ENCODE results near the gene WTIP.
"Not testable (repeated sequence)": the region's sequence is repeated elsewhere in the genome, so short reads cannot be mapped to it uniquely, and the experiment has no call there.

Gene WTIP

GRCh38 chr19:34502582-34503411 is 21.2 kb downstream of the WTIP start:
- no peak for DNase-seq (ENCODE audit: low read depth in 2 of 2, low spot score in 1 of 2)

- DNase-seq (ENCODE audit: low read depth in 2 of 2, low spot score in 1 of 2) = no peak
Measured at GRCh38 chr19:34503531-34504272, 22.1 kb downstream of the WTIP start.

GRCh38 chr19:34504273-34504808 is 22.8 kb downstream of the WTIP start:
- DNase-seq (ENCODE audit: low read depth in 2 of 2, low spot score in 1 of 2) = no peak

- no peak for DNase-seq (ENCODE audit: low read depth in 2 of 2, low spot score in 1 of 2)
Measured at GRCh38 chr19:34504809-34505291, 23.3 kb downstream of the WTIP start.

- DNase-seq (ENCODE audit: low read depth in 2 of 2, low spot score in 1 of 2) = no peak
Measured at GRCh38 chr19:34505321-34506025, 23.9 kb downstream of the WTIP start.

- no peak for DNase-seq (ENCODE audit: low read depth in 2 of 2, low spot score in 1 of 2)
Measured at GRCh38 chr19:34506026-34506370, 24.4 kb downstream of the WTIP start.

GRCh38 chr19:34507414-34508067 is 26.0 kb downstream of the WTIP start:
- no peak for DNase-seq (ENCODE audit: low read depth in 2 of 2, low spot score in 1 of 2)

GRCh38 chr19:34508540-34508939 is 27.0 kb downstream of the WTIP start:
- DNase-seq (ENCODE audit: low read depth in 2 of 2, low spot score in 1 of 2) = no peak

- not testable (repeated sequence) for DNase-seq (ENCODE audit: low read depth in 2 of 2, low spot score in 1 of 2)
Measured at GRCh38 chr19:34510904-34511303, 29.3 kb downstream of the WTIP start.

- no peak for DNase-seq (ENCODE audit: low read depth in 2 of 2, low spot score in 1 of 2)
Measured at GRCh38 chr19:34512254-34512822, 30.8 kb downstream of the WTIP start.

- no peak for DNase-seq (ENCODE audit: low read depth in 2 of 2, low spot score in 1 of 2)
Measured at GRCh38 chr19:34513767-34514166, 32.2 kb downstream of the WTIP start.

GRCh38 chr19:34519602-34520001 is 38.0 kb downstream of the WTIP start:
- DNase-seq (ENCODE audit: low read depth in 2 of 2, low spot score in 1 of 2) = no peak

GRCh38 chr19:34523408-34523807 is 41.9 kb downstream of the WTIP start:
- no peak for DNase-seq (ENCODE audit: low read depth in 2 of 2, low spot score in 1 of 2)

- no peak for DNase-seq (ENCODE audit: low read depth in 2 of 2, low spot score in 1 of 2)
Measured at GRCh38 chr19:34525001-34525400, 43.4 kb downstream of the WTIP start.

- DNase-seq (ENCODE audit: low read depth in 2 of 2, low spot score in 1 of 2) = no peak
Measured at GRCh38 chr19:34534206-34534605, 52.6 kb downstream of the WTIP start.

- no peak for DNase-seq (ENCODE audit: low read depth in 2 of 2, low spot score in 1 of 2)
Measured at GRCh38 chr19:34539396-34539795, 57.8 kb downstream of the WTIP start.

GRCh38 chr19:34540811-34541557 is 59.4 kb downstream of the WTIP start:
- no peak for DNase-seq (ENCODE audit: low read depth in 2 of 2, low spot score in 1 of 2)

GRCh38 chr19:34549833-34550232 is 68.3 kb downstream of the WTIP start:
- DNase-seq (ENCODE audit: low read depth in 2 of 2, low spot score in 1 of 2) = no peak

GRCh38 chr19:34555447-34555846 is 73.9 kb downstream of the WTIP start:
- no peak for DNase-seq (ENCODE audit: low read depth in 2 of 2, low spot score in 1 of 2)

- DNase-seq (ENCODE audit: low read depth in 2 of 2, low spot score in 1 of 2) = no peak
Measured at GRCh38 chr19:34556488-34556887, 74.9 kb downstream of the WTIP start.

Measured in stimulated activated CD8-positive, alpha-beta memory T cell treated with anti-CD3 and anti-CD28 coated beads, Interleukin-4, amount 100 ng/mL, for 4 hours (primary cell).